Liver (tissue), 9 donors: Measurements from ENCODE around the gene PLN. TPM values are rescaled to one million over a fixed set of nuclear protein-coding genes. Genes with fewer than 3 reads are reported as not detected.

Source experiments
- DNase-seq: peaks from one replicate; pipeline ENCODE4 v3.0.0-alpha.2; 2017; ENCODE audit warnings: low spot score
- H3K27ac ChIP-seq, 2 donors: one replicate each; pipeline ENCODE4 v1.7.0; 2013; ENCODE audit warnings: inconsistent platforms in 2 of 2, low read length in 2 of 2, control low read depth in 1 of 2, low read depth in 1 of 2, mild to moderate bottlenecking in 1 of 2
- H3K27me3 ChIP-seq, 4 donors: one replicate each; pipeline versions ENCODE4 v1.6.1 to v1.7.0; 2013; ENCODE audit warnings: low read length in 3 of 4, inconsistent platforms in 1 of 4, mild to moderate bottlenecking in 1 of 4, moderate library complexity in 1 of 4; ENCODE audit not compliant: control insufficient read depth in 4 of 4, insufficient read depth in 4 of 4
- H3K36me3 ChIP-seq, 4 donors: one replicate each; pipeline versions ENCODE4 v1.6.1 to v1.7.0; 2013; ENCODE audit warnings: low read length in 3 of 4, mild to moderate bottlenecking in 3 of 4, low read depth in 1 of 4, moderate library complexity in 1 of 4; ENCODE audit not compliant: control insufficient read depth in 4 of 4, insufficient read depth in 3 of 4
- H3K4me1 ChIP-seq, 4 donors: one replicate each; pipeline versions ENCODE4 v1.6.1 to v1.7.0; 2013; ENCODE audit warnings: low read length in 3 of 4, mild to moderate bottlenecking in 3 of 4, moderate library complexity in 1 of 4; ENCODE audit not compliant: control insufficient read depth in 4 of 4, insufficient read depth in 4 of 4
- H3K4me3 ChIP-seq, 3 donors: one replicate each; pipeline versions ENCODE4 v1.6.1 to v1.7.0; 2013; ENCODE audit warnings: low read length in 3 of 3, control low read depth in 1 of 3, low read depth in 1 of 3, mild to moderate bottlenecking in 1 of 3
- H3K9ac ChIP-seq, 2 donors: one replicate each; pipeline ENCODE4 v1.7.0; 2013; ENCODE audit warnings: low read length in 2 of 2, mild to moderate bottlenecking in 2 of 2, moderate library complexity in 2 of 2, control low read depth in 1 of 2, low read depth in 1 of 2
- H3K9me3 ChIP-seq, 4 donors: one replicate each; pipeline versions ENCODE4 v1.6.1 to v1.7.0; 2013; ENCODE audit warnings: low read length in 3 of 4; ENCODE audit not compliant: control insufficient read depth in 4 of 4
- FOXA1 ChIP-seq: IDR thresholded peaks from 2 replicates; pipeline ENCODE4 v1.6.1; 2016; ENCODE audit warnings: antibody characterized with exemption
- GABPA ChIP-seq, 2 donors: IDR thresholded peaks in 1 of 2; conservative IDR thresholded peaks in 1 of 2; 2 replicates each; pipeline ENCODE4 v1.6.1; 2016; ENCODE audit warnings: antibody characterized with exemption in 2 of 2, mild to moderate bottlenecking in 1 of 2, moderate library complexity in 1 of 2
- HNF4G ChIP-seq: IDR thresholded peaks from 2 replicates; pipeline ENCODE4 v1.6.1; 2016; ENCODE audit warnings: antibody characterized with exemption
- NR2F2 ChIP-seq: IDR thresholded peaks from 2 replicates; pipeline ENCODE4 v1.6.1; 2016; ENCODE audit warnings: antibody characterized with exemption
- RAD21 ChIP-seq, 2 donors: IDR thresholded peaks; 2 replicates each; pipeline ENCODE4 v1.6.1; 2016; ENCODE audit warnings: antibody characterized with exemption in 2 of 2, mild to moderate bottlenecking in 2 of 2
- SP1 ChIP-seq: IDR thresholded peaks from 2 replicates; pipeline ENCODE4 v1.6.1; 2018; ENCODE audit warnings: antibody characterized with exemption, mild to moderate bottlenecking
- TAF1 ChIP-seq: conservative IDR thresholded peaks from 2 replicates; pipeline ENCODE4 v1.6.1; 2016; ENCODE audit warnings: antibody characterized with exemption, mild to moderate bottlenecking
- YY1 ChIP-seq: IDR thresholded peaks from 2 replicates; pipeline ENCODE4 v1.6.1; 2016; ENCODE audit warnings: antibody characterized with exemption, mild to moderate bottlenecking
- WGBS: extraction: QIAGEN DNeasy Blood & Tissue Kit; methylation state at CpG from one replicate; pipeline ENCODE4 v1.1.7; 2013; 5-methylcytosine and 5-hydroxymethylcytosine counted together
- polyA plus RNA-seq, 2 donors: library from polyadenylated mRNA; stranded (reverse) in 1 of 2; unstranded in 1 of 2; fragments of 200-250 nt in 1 of 2; fragments of >200 nt in 1 of 2; fragmentation: Nextera tagmentation in 1 of 2; extraction: Ambion mirVana in 1 of 2; gene quantifications; one replicate each; pipeline versions ENCODE4 v1.2.1 to v1.2.3, GENCODE V29; 2013 to 2015
- total RNA-seq, 2 donors: library from RNA; depleted of rRNA; stranded (reverse); fragments of >200 nt; gene quantifications; one replicate each; pipeline ENCODE4 v1.2.3, GENCODE V29; 2014
- TF ChIP-seq, protein P1 (sequence below): IDR thresholded peaks from 2 replicates; pipeline ENCODE4 v1.6.1; 2016; ENCODE audit warnings: antibody characterized with exemption, mild to moderate bottlenecking
- TF ChIP-seq, protein P2 (sequence below): IDR thresholded peaks from 2 replicates; pipeline ENCODE4 v1.6.1; 2016; ENCODE audit warnings: antibody characterized with exemption
- TF ChIP-seq, protein P3 (sequence below): IDR thresholded peaks from 2 replicates; pipeline ENCODE4 v1.6.1; 2016; ENCODE audit warnings: antibody characterized with exemption
- donor health status: healthy.
- donor health status: healthy.
- donor health status: healthy.
- donor health status: healthy.
- donor health status: healthy.

PLN gene
- total and polyA plus RNA-seq, 4 donors: 0.14 to 1.3 (median 0.44) TPM

DNA sequence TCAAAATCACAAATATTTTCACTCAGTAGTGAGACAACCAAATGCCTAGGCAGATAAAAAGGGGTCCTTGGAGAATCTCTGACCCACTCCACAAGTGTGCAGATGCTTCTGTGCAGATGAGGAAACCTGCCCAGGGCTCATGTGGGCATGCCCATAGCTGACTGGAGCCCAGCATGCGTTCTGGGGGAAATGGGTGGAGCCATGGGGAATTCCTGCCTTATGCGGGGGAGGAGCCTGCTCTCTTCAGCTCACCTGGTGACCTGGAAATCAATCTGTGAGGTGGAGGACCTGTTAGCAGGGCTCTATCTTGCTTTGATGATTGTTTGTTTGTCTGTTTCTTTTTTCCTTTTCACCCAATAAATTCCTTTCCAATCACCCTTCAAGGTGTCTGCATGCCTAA lies 23.4 kb upstream of the PLN start (continued):
- TF ChIP-seq, protein P1, sequence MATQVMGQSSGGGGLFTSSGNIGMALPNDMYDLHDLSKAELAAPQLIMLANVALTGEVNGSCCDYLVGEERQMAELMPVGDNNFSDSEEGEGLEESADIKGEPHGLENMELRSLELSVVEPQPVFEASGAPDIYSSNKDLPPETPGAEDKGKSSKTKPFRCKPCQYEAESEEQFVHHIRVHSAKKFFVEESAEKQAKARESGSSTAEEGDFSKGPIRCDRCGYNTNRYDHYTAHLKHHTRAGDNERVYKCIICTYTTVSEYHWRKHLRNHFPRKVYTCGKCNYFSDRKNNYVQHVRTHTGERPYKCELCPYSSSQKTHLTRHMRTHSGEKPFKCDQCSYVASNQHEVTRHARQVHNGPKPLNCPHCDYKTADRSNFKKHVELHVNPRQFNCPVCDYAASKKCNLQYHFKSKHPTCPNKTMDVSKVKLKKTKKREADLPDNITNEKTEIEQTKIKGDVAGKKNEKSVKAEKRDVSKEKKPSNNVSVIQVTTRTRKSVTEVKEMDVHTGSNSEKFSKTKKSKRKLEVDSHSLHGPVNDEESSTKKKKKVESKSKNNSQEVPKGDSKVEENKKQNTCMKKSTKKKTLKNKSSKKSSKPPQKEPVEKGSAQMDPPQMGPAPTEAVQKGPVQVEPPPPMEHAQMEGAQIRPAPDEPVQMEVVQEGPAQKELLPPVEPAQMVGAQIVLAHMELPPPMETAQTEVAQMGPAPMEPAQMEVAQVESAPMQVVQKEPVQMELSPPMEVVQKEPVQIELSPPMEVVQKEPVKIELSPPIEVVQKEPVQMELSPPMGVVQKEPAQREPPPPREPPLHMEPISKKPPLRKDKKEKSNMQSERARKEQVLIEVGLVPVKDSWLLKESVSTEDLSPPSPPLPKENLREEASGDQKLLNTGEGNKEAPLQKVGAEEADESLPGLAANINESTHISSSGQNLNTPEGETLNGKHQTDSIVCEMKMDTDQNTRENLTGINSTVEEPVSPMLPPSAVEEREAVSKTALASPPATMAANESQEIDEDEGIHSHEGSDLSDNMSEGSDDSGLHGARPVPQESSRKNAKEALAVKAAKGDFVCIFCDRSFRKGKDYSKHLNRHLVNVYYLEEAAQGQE: no peak
- TF ChIP-seq TAF1: no peak
- no peak for TF ChIP-seq FOXA1
- TF ChIP-seq, protein P2, sequence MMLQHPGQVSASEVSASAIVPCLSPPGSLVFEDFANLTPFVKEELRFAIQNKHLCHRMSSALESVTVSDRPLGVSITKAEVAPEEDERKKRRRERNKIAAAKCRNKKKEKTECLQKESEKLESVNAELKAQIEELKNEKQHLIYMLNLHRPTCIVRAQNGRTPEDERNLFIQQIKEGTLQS: no peak
- TF ChIP-seq RAD21 (IDR thresholded peaks at IDR 0.05): no peak

DNA sequence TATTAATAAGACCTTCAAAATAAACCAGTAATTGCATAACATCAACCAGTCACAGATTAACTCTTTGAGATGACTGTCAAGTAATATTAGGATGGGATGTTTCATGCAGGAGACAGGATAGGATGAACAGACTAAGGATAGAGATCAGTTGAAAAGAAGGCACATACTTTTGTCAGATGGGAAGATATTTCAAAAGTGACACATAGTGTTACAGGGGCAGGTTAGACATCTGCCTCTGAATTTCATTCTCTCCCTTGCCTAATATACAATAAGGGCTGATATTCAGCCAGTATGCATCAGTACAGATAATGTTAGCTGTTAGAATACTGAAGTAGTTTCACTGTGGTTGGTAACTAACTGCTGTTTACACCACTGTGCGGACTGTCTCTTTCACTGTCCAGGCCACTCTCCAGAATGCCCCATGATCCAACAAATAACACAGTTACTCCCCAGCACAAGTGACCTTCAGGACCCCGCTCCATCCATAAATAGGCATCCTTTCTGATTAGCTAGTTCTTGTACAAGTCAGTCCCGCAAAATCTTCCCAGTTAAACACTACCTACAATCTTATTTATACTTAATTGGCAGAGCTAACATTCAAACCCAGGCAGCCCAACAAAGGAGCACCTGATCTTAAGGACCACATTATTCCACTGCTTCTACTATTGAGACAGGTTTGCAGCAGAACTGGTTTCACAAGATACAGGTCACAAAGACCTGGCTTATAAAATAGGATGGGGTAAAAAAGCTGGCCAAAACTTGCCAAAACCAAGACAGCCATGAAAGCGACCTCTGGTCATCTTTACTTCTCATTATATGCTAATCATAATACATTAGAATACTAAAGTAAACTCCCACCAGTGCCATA lies 21.9 kb upstream of the PLN start:
- Histone ChIP-seq H3K9me3 (peaks cover 0 to 2% (median 0%) of the 10 kb centered on the region in 4 donors), H3K9ac (no peak overlapping the region), H3K27ac (no peak overlapping the region), H3K4me1 (no peaks in the 10 kb centered on the region), H3K4me3 (no peak overlapping the region), H3K36me3 (peaks cover 0 to 2% (median 0%) of the 10 kb centered on the region in 4 donors), H3K27me3 (no peaks in the 10 kb centered on the region)
- DNase-seq: no peak
- TF ChIP-seq GABPA (IDR thresholded peaks at IDR 0.05 in 1 of 2, conservative IDR thresholded peaks at IDR 0.05 in 1 of 2) (no peak), HNF4G (no peak), YY1 (no peak), SP1 (no peak), NR2F2 (no peak)
- TF ChIP-seq, protein P1: no peak
- TF ChIP-seq, protein P3, sequence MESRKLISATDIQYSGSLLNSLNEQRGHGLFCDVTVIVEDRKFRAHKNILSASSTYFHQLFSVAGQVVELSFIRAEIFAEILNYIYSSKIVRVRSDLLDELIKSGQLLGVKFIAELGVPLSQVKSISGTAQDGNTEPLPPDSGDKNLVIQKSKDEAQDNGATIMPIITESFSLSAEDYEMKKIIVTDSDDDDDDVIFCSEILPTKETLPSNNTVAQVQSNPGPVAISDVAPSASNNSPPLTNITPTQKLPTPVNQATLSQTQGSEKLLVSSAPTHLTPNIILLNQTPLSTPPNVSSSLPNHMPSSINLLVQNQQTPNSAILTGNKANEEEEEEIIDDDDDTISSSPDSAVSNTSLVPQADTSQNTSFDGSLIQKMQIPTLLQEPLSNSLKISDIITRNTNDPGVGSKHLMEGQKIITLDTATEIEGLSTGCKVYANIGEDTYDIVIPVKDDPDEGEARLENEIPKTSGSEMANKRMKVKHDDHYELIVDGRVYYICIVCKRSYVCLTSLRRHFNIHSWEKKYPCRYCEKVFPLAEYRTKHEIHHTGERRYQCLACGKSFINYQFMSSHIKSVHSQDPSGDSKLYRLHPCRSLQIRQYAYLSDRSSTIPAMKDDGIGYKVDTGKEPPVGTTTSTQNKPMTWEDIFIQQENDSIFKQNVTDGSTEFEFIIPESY: no peak
- 88% methylated on average over 4 of the region's 4 CpGs for WGBS
